Measurements from ENCODE around the gene PHLPP1.
A peak's percentile ranks its signal among the peaks of the same experiment; 100 is the strongest.

GRCh38 chr18:62812242-62812641 lies 96.9 kb downstream of the PHLPP1 start:
- TF ChIP-seq RARB (CRISPR knock-in tag; IDR thresholded peaks at IDR 0.05) (no peak), PHF8 (IDR thresholded peaks at IDR 0.05; ENCODE audit: borderline replicate concordance, low read depth) (no peak), NR3C1 (IDR thresholded peaks at IDR 0.05) (no peak), HEYL (CRISPR knock-in tag; IDR thresholded peaks at IDR 0.05) (no peak), FOSB (CRISPR knock-in tag; IDR thresholded peaks at IDR 0.05) (no peak), POLR2A (IDR thresholded peaks at IDR 0.05; ENCODE audit: low read length) (no peak), ESRRA (IDR thresholded peaks at IDR 0.05; ENCODE audit: borderline replicate concordance, low read length) (no peak), RAD21 (conservative IDR thresholded peaks at IDR 0.05 in 1 of 2, IDR thresholded peaks at IDR 0.05 in 1 of 2) (peak; percentile 3 to 31; a peak in 2 of 5 replicates), KDM1A (IDR thresholded peaks at IDR 0.05; ENCODE audit: low read depth) (no peak), MYC (IDR thresholded peaks at IDR 0.05; ENCODE audit: borderline replicate concordance, low read length) (no peak)
- TF ChIP-seq, protein P1, sequence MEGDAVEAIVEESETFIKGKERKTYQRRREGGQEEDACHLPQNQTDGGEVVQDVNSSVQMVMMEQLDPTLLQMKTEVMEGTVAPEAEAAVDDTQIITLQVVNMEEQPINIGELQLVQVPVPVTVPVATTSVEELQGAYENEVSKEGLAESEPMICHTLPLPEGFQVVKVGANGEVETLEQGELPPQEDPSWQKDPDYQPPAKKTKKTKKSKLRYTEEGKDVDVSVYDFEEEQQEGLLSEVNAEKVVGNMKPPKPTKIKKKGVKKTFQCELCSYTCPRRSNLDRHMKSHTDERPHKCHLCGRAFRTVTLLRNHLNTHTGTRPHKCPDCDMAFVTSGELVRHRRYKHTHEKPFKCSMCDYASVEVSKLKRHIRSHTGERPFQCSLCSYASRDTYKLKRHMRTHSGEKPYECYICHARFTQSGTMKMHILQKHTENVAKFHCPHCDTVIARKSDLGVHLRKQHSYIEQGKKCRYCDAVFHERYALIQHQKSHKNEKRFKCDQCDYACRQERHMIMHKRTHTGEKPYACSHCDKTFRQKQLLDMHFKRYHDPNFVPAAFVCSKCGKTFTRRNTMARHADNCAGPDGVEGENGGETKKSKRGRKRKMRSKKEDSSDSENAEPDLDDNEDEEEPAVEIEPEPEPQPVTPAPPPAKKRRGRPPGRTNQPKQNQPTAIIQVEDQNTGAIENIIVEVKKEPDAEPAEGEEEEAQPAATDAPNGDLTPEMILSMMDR (IDR thresholded peaks at IDR 0.05): no peak
- TF ChIP-seq, protein P2, sequence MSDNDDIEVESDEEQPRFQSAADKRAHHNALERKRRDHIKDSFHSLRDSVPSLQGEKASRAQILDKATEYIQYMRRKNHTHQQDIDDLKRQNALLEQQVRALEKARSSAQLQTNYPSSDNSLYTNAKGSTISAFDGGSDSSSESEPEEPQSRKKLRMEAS (IDR thresholded peaks at IDR 0.05): peak; percentile 27; the same call in 1 of the 2 replicates
- TF ChIP-seq, protein P3, sequence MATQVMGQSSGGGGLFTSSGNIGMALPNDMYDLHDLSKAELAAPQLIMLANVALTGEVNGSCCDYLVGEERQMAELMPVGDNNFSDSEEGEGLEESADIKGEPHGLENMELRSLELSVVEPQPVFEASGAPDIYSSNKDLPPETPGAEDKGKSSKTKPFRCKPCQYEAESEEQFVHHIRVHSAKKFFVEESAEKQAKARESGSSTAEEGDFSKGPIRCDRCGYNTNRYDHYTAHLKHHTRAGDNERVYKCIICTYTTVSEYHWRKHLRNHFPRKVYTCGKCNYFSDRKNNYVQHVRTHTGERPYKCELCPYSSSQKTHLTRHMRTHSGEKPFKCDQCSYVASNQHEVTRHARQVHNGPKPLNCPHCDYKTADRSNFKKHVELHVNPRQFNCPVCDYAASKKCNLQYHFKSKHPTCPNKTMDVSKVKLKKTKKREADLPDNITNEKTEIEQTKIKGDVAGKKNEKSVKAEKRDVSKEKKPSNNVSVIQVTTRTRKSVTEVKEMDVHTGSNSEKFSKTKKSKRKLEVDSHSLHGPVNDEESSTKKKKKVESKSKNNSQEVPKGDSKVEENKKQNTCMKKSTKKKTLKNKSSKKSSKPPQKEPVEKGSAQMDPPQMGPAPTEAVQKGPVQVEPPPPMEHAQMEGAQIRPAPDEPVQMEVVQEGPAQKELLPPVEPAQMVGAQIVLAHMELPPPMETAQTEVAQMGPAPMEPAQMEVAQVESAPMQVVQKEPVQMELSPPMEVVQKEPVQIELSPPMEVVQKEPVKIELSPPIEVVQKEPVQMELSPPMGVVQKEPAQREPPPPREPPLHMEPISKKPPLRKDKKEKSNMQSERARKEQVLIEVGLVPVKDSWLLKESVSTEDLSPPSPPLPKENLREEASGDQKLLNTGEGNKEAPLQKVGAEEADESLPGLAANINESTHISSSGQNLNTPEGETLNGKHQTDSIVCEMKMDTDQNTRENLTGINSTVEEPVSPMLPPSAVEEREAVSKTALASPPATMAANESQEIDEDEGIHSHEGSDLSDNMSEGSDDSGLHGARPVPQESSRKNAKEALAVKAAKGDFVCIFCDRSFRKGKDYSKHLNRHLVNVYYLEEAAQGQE (IDR thresholded peaks at IDR 0.05): no peak
